GM18907 (cell line): ENCODE results near the gene OR2V2.

Experiments used
- ATAC-seq: cut with Tn5 transposase; IDR thresholded peaks from one replicate; pipeline ENCODE4 v1.9.1; 2021; ENCODE audit warnings: mild to moderate bottlenecking, moderate library complexity; ENCODE audit not compliant: unreplicated experiment

The OR2V2 gene

DNA sequence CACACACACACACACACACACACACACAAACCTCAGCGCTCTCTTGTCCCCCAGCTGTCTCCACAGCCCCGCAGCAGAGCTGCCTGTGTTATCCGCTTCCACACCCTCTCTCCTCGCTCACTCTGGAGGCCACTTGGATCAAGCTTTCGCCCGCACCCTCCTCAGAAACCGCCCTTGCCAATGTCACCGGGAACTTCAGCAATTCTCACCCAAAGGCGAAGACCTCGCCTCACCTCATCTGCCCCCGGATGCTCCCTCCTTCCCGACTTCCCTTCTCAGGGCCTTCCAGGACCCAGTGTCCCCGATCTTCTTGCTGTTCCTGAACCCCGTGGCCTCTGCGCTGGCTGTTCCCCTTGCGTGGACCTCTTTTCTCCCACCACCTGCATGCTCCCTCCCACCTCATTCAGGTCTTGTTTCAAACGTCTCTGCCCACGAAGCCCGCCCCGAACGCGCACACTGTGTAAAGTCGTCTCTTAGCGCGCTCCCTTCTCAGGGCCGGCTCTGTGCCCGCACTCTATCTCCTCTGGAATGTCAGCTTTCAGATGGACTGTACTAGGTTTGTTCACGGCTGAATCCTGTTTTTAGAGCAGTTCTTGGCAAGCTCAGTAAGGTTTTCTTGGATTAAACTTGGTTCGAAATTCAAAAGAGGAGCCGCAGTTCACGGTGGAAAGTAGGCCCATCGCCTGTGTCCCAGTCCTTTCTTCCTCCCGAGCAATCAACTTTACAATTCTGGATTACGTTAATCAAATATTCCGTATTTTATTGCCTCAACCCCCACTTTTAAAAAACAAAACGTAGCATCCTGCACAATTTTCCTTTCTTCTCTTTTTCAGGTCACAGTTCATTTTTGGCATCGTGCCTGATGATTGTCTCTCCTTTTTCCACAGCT lies 58.6 kb downstream of the OR2V2 start:
- no peak for ATAC-seq

DNA sequence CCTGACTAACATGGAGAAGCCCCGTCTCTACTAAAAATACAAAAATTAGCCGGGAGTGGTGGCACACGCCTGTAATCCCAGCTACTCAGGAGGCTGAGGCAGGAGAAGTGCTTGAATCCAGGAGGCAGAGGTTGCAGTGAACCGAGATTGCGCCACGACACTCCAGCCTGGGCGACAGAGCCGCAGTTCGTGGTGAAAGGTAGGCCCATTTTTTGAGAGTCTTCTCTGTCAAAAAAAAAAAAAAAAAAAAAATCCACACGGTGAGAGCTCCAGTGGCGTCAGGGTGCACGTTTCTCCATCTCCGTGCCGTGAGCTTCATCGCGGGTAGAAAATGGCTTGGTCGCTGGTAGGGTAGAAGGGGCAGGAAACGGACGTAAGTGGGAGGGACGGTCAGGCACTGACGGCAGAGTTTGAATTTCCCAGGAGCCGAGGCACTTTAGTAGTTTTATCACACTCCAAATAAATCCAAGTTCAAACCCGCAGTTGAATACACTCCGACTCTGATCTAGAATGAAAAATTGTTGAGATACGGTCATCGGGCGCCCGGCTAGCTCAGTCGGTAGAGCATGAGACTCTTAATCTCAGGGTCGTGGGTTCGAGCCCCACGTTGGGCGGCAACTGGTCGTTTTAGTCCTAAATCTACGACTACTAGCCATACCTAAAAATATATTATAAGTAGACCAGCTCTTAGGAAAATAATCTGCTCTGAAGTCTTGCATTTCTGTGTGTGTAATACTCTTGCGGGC lies 60.0 kb downstream of the OR2V2 start:
- peak; percentile 38 for ATAC-seq

DNA sequence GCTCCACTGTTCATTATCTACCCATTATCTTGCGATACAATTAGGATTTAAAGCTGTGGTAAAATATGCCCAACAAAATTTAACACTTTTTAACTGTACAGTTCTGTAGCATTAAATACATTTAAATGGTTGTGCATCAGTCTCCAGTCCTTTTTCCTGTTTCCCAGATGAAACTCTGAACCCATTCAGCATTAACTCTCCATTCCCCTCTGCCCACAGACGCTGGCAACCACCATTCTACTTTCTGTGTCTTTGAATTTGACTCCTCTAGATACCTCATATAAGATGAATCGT lies 60.5 kb downstream of the OR2V2 start:
- no peak for ATAC-seq
